ENCODE measurements around the gene GOLGA7B.

Gene GOLGA7B

DNA sequence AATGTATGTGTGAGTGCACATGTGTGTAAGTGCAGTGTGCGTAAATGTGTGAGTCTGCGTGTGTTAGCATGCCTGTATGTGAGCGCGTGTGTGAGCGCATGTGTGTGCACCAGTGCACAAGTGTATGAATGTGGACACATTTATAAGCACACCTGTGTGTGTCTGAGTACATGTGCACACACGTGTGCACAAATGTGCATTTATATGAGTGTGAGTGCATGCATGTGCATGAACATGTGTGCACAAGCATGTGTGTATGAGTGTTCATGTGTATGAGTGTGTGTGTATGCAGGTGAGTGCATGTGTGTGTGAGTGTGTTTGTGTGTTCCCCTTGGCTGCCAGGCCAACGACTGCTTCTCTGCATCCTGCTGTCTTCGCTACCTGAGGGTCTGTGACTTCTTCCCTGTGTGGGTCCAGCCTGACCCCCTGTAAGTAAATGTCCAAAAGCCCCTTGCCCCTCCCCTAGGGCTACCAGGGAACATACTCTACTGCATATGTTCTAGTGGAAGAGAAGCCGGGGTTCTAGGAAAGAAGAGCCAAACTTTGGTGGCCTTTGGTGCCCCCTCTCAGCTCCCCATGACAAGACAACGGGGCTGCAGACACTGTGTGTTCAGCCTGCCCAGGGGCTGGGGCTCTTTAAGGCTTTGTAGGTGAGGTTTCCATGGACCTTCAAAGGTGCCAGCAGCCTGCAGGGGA lies 17.0 kb downstream of the GOLGA7B start:
- TF ChIP-seq TCF12 (IDR thresholded peaks at IDR 0.05; ENCODE audit: low read depth) (no peak), MAX (IDR thresholded peaks at IDR 0.05) (no peak), CREB1 (IDR thresholded peaks at IDR 0.05; ENCODE audit: low read depth) (no peak), TEAD4 (IDR thresholded peaks at IDR 0.05) (no peak), FOXM1 (IDR thresholded peaks at IDR 0.05; ENCODE audit: borderline replicate concordance, low read depth) (no peak), CEBPB (IDR thresholded peaks at IDR 0.05) (no peak)
- TF ChIP-seq, protein P1, sequence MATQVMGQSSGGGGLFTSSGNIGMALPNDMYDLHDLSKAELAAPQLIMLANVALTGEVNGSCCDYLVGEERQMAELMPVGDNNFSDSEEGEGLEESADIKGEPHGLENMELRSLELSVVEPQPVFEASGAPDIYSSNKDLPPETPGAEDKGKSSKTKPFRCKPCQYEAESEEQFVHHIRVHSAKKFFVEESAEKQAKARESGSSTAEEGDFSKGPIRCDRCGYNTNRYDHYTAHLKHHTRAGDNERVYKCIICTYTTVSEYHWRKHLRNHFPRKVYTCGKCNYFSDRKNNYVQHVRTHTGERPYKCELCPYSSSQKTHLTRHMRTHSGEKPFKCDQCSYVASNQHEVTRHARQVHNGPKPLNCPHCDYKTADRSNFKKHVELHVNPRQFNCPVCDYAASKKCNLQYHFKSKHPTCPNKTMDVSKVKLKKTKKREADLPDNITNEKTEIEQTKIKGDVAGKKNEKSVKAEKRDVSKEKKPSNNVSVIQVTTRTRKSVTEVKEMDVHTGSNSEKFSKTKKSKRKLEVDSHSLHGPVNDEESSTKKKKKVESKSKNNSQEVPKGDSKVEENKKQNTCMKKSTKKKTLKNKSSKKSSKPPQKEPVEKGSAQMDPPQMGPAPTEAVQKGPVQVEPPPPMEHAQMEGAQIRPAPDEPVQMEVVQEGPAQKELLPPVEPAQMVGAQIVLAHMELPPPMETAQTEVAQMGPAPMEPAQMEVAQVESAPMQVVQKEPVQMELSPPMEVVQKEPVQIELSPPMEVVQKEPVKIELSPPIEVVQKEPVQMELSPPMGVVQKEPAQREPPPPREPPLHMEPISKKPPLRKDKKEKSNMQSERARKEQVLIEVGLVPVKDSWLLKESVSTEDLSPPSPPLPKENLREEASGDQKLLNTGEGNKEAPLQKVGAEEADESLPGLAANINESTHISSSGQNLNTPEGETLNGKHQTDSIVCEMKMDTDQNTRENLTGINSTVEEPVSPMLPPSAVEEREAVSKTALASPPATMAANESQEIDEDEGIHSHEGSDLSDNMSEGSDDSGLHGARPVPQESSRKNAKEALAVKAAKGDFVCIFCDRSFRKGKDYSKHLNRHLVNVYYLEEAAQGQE (IDR thresholded peaks at IDR 0.05; ENCODE audit: low read depth), result no peak

DNA sequence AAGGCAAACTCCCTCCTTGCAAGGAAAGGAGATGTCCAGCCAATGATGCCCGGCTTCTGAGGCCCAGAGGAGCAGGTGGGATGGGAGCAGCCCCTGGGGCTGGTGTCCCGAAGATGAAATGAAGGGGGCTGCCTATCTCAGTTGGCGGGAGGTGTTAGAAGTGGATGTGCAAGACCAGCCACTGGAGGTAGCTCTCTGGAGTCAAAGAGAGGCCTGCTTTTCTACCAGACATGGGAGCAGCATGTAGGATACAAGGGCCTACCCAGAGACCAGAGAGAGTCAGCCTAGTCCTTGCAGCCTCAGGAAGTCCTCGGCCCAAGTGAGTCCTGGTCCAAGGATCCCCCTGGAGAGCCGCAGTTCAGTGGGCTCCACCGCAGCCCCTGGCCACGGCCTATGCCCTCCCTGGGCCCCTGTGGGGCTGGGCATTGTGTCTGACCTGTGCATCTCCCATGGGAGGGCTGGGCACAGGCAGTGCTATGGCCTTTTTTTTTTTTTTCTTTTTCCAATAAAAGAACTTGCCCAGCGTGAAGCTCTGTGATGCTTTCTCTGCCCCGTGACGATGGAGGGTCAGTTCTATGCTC lies 17.7 kb downstream of the GOLGA7B start:
- TF ChIP-seq TAF1 (IDR thresholded peaks at IDR 0.05; ENCODE audit: low read depth) (no peak), TCF12 (IDR thresholded peaks at IDR 0.05; ENCODE audit: low read depth) (no peak), YY1 (IDR thresholded peaks at IDR 0.05; ENCODE audit: low read depth) (no peak), CREB1 (IDR thresholded peaks at IDR 0.05; ENCODE audit: low read depth) (no peak), NFIC (IDR thresholded peaks at IDR 0.05) (no peak), FOXM1 (IDR thresholded peaks at IDR 0.05; ENCODE audit: borderline replicate concordance, low read depth) (no peak), CEBPB (IDR thresholded peaks at IDR 0.05) (no peak), USF1 (IDR thresholded peaks at IDR 0.05) (no peak)

DNA sequence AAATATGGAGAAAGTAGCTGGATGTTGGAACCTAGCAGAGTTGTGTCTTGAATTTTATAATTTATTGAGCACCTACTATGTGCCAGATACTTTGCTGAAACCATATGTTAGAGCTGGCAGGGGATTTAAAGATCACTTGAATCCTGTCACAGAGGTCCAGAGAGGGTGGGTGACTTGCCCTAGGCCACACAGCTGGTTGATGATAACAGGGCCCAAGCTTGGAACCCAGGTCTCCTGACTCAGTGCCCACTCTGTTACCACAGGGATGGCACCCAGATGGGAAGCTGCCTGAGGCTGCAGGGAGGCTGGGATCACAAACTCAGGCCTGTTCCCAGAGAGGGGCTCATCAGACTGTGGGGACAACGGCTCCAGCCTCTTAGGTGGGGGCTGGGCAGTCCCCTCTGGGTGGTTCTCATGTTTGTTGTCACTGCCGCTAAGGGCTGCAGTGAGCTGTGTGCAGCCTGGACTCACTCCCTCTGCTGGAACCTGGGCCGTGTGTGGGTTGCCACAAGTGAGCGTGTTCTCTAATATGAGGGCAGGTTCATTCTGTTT lies 18.6 kb downstream of the GOLGA7B start:
- TF ChIP-seq EGR1 (IDR thresholded peaks at IDR 0.05), result no peak
- TF ChIP-seq CEBPB (IDR thresholded peaks at IDR 0.05), result no peak
- no peak for TF ChIP-seq NFIC (IDR thresholded peaks at IDR 0.05)
- TF ChIP-seq TCF12 (IDR thresholded peaks at IDR 0.05; ENCODE audit: low read depth), result no peak
- TF ChIP-seq ZBTB7A (IDR thresholded peaks at IDR 0.05; ENCODE audit: low read depth), result no peak
- TF ChIP-seq MAX (IDR thresholded peaks at IDR 0.05), result no peak

DNA sequence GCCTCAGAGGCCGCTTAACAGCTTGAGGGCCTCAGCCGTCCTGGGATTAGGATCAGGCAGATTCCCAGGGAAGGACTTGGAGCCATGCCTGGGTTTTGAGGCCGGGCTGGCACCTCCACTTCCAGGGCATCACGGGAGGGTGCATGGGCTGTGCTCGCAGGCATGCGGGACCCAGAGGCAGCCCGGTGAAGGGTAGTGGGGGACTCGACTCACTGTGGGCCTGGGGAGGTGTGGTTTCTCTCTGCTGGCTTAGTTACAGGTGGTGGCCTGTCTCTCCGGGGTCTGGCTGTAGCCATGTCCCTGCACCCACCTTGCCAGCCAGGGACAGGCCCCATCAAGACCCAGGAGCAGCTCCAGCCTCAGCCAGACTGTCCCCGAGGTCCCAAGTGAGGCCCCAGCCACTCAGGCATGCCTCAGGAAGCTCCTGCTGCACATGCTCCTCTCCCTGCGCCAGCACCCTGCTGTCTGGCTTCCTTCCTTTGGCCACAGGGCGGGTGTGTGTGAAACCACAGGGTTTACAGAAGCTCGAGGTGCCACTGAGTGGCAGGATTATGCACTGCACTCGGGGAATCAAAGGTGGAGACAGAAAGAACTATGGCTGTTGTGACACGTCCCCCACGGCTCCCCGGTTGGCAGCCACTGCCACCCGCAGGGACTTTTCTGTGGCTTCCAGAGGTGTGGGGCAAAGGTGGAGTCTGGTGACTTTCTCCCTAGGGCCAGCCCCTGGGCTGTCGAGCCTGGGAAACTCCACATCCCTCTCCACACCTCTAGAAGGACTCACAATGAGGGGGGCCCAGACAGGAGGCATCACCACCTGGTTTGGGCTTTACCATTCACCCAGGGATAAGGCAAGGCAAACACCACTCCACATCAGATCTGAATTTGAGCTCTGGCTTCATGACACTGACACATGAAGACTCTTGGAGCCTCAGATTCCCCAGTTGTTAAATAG lies 19.7 kb downstream of the GOLGA7B start:
- TF ChIP-seq RAD21 (IDR thresholded peaks at IDR 0.05; ENCODE audit: low read depth) (peak; percentile 99), CEBPB (IDR thresholded peaks at IDR 0.05) (0 out of 2 replicates have a peak, but pooled peaks have one; percentile 9), TEAD4 (IDR thresholded peaks at IDR 0.05) (peak; percentile 50; the same call in 1 of the 2 replicates), USF1 (IDR thresholded peaks at IDR 0.05) (no peak), CREB1 (IDR thresholded peaks at IDR 0.05; ENCODE audit: low read depth) (no peak), ZBTB7A (IDR thresholded peaks at IDR 0.05; ENCODE audit: low read depth) (no peak), YY1 (IDR thresholded peaks at IDR 0.05; ENCODE audit: low read depth) (peak; percentile 65), FOXM1 (IDR thresholded peaks at IDR 0.05; ENCODE audit: borderline replicate concordance, low read depth) (no peak), EP300 (IDR thresholded peaks at IDR 0.05; ENCODE audit: borderline replicate concordance) (peak; percentile 57; the same call in 1 of the 2 replicates), TAF1 (IDR thresholded peaks at IDR 0.05; ENCODE audit: low read depth) (no peak), MAX (IDR thresholded peaks at IDR 0.05) (peak; percentile 93), EGR1 (IDR thresholded peaks at IDR 0.05) (no peak), NFIC (IDR thresholded peaks at IDR 0.05) (peak; percentile 56; the same call in 1 of the 2 replicates), TCF12 (IDR thresholded peaks at IDR 0.05; ENCODE audit: low read depth) (peak; percentile 57)
- TF ChIP-seq, protein P1 (IDR thresholded peaks at IDR 0.05; ENCODE audit: low read depth), result no peak

DNA sequence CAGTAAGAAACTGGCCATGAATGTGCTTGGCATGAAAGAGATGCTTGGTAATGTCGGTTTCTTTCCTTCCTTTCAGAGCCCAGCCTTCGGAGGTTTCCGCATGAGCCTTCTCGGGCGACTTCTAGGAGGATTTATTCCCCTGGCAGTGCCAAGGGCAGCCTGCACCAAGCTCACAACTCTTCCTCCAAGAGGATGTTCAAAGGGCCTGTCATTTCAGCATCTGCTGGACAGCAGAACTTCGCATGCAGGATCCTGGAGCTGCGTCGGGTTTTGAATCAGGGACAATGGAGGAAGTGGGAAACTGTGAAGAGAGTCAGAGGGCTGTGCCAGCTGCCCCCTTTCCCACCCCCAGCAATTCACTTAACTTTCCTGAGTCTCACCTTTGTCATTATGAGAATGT lies 21.3 kb downstream of the GOLGA7B start:
- no peak for TF ChIP-seq TAF1 (IDR thresholded peaks at IDR 0.05; ENCODE audit: low read depth)
- TF ChIP-seq CREB1 (IDR thresholded peaks at IDR 0.05; ENCODE audit: low read depth), result no peak
- no peak for TF ChIP-seq ZBTB7A (IDR thresholded peaks at IDR 0.05; ENCODE audit: low read depth)
- no peak for TF ChIP-seq NFIC (IDR thresholded peaks at IDR 0.05)
- TF ChIP-seq, protein P1 (IDR thresholded peaks at IDR 0.05; ENCODE audit: low read depth), result no peak
- TF ChIP-seq RAD21 (IDR thresholded peaks at IDR 0.05; ENCODE audit: low read depth), result no peak
- TF ChIP-seq YY1 (IDR thresholded peaks at IDR 0.05; ENCODE audit: low read depth), result no peak
- no peak for TF ChIP-seq MAX (IDR thresholded peaks at IDR 0.05)
- TF ChIP-seq CEBPB (IDR thresholded peaks at IDR 0.05), result no peak
- TF ChIP-seq USF1 (IDR thresholded peaks at IDR 0.05), result no peak
- TF ChIP-seq TCF12 (IDR thresholded peaks at IDR 0.05; ENCODE audit: low read depth), result no peak
- TF ChIP-seq EP300 (IDR thresholded peaks at IDR 0.05; ENCODE audit: borderline replicate concordance), result no peak
- TF ChIP-seq EGR1 (IDR thresholded peaks at IDR 0.05), result no peak
- TF ChIP-seq FOXM1 (IDR thresholded peaks at IDR 0.05; ENCODE audit: borderline replicate concordance, low read depth), result no peak
- no peak for TF ChIP-seq TEAD4 (IDR thresholded peaks at IDR 0.05)

Data from Ishikawa (cell line).